Measurements from ENCODE around the gene PTPRN2. TPM values are rescaled to one million over a fixed set of nuclear protein-coding genes. Genes with fewer than 3 reads are reported as not detected.

PTPRN2 gene
- total RNA-seq, 1 experiment from 2014 or later = not detected

DNA sequence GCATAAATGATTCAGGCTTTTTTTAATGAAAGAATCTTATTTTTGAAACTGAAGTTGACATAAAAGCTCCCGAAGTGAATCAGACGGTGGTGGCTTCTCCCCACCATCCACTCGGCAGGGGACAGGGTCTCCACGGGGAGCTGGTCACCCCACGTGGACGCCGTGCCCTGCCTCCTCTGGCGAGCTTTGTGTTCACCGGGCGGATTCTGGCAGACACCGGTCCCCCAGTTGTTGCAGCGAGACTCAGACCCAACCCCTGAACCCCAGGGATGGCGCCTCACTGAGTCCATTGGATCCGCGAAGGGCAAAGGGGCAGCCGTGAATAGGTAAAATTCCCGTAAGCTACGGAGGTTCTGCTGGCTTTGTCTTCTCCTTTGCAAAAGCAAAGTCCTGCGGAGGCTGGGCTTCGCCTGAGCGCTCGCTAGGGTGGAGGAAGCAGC is 38.4 kb downstream of the PTPRN2 start:
- no peak overlapping the region for H3K4me2 ChIP-seq
- intact Hi-C loops (cut with micrococcal nuclease; ENCODE audit: unreplicated experiment) = no loop called here
- H3K9me3 ChIP-seq (ENCODE audit: insufficient read depth, low read depth) = no peaks in the 10 kb centered on the region
- no peak for TF ChIP-seq EZH2 (IDR thresholded peaks at IDR 0.05; ENCODE audit: low read depth)
- TF ChIP-seq, protein P1, sequence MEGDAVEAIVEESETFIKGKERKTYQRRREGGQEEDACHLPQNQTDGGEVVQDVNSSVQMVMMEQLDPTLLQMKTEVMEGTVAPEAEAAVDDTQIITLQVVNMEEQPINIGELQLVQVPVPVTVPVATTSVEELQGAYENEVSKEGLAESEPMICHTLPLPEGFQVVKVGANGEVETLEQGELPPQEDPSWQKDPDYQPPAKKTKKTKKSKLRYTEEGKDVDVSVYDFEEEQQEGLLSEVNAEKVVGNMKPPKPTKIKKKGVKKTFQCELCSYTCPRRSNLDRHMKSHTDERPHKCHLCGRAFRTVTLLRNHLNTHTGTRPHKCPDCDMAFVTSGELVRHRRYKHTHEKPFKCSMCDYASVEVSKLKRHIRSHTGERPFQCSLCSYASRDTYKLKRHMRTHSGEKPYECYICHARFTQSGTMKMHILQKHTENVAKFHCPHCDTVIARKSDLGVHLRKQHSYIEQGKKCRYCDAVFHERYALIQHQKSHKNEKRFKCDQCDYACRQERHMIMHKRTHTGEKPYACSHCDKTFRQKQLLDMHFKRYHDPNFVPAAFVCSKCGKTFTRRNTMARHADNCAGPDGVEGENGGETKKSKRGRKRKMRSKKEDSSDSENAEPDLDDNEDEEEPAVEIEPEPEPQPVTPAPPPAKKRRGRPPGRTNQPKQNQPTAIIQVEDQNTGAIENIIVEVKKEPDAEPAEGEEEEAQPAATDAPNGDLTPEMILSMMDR (conservative IDR thresholded peaks at IDR 0.05) = no peak
- no peaks in the 10 kb centered on the region for H3K79me2 ChIP-seq (ENCODE audit: low read depth)
- ChIA-PET POLR2A (ENCODE audit: unreplicated experiment) (no interaction called here), CTCF (no interaction called here)
- no peak overlapping the region for H2AFZ ChIP-seq
- no peak overlapping the region for H3K4me3 ChIP-seq
- H3K27ac ChIP-seq = no peak overlapping the region
- H3K36me3 ChIP-seq (ENCODE audit: low read depth) = no peaks in the 10 kb centered on the region
- H3K4me1 ChIP-seq (replicated peaks; ENCODE audit: insufficient read depth) = no peaks in the 10 kb centered on the region
- BruUV-seq (replicated peaks) = no TSS peak
- DNase-seq = no peak
- no peaks in the 10 kb centered on the region for H3F3A ChIP-seq (ENCODE audit: insufficient read depth, low read depth)
- peaks cover 87% of the 10 kb centered on the region for H3K27me3 ChIP-seq (ENCODE audit: insufficient read depth, low read depth)
- H4K20me1 ChIP-seq (ENCODE audit: insufficient read depth) = 0 out of 2 replicates have a peak, but pooled peaks cover 3% of the 10 kb centered on the region
- no peaks in the 10 kb centered on the region for H3K9me2 ChIP-seq (ENCODE audit: insufficient read depth)

- no peaks in the 10 kb centered on the region for H3K9me2 ChIP-seq (ENCODE audit: insufficient read depth)
- no peak overlapping the region for H3K4me3 ChIP-seq
- no TSS peak for BruUV-seq (replicated peaks)
- H3K9me3 ChIP-seq (ENCODE audit: insufficient read depth, low read depth) = no peaks in the 10 kb centered on the region
- H3K4me2 ChIP-seq = no peak overlapping the region
- no peak overlapping the region for H3K27ac ChIP-seq
- CTCF ChIA-PET = no interaction called here
- POLR2A ChIA-PET (ENCODE audit: unreplicated experiment) = no interaction called here
- H3K36me3 ChIP-seq (ENCODE audit: low read depth) = no peaks in the 10 kb centered on the region
- H4K20me1 ChIP-seq (ENCODE audit: insufficient read depth) = 0 out of 2 replicates have a peak, but pooled peaks cover 3% of the 10 kb centered on the region
- DNase-seq = no peak
- no peaks in the 10 kb centered on the region for H3F3A ChIP-seq (ENCODE audit: insufficient read depth, low read depth)
- TF ChIP-seq, protein P1 (conservative IDR thresholded peaks at IDR 0.05) = no peak
- TF ChIP-seq EZH2 (IDR thresholded peaks at IDR 0.05; ENCODE audit: low read depth) = no peak
- no peaks in the 10 kb centered on the region for H3K79me2 ChIP-seq (ENCODE audit: low read depth)
- H3K27me3 ChIP-seq (ENCODE audit: insufficient read depth, low read depth) = peaks cover 87% of the 10 kb centered on the region
- intact Hi-C loops (cut with micrococcal nuclease; ENCODE audit: unreplicated experiment) = no loop called here
- H3K4me1 ChIP-seq (replicated peaks; ENCODE audit: insufficient read depth) = no peaks in the 10 kb centered on the region
- no peak overlapping the region for H2AFZ ChIP-seq
Observed at GRCh38 chr7:158548726-158549125, 38.9 kb downstream of the PTPRN2 start.

DNA sequence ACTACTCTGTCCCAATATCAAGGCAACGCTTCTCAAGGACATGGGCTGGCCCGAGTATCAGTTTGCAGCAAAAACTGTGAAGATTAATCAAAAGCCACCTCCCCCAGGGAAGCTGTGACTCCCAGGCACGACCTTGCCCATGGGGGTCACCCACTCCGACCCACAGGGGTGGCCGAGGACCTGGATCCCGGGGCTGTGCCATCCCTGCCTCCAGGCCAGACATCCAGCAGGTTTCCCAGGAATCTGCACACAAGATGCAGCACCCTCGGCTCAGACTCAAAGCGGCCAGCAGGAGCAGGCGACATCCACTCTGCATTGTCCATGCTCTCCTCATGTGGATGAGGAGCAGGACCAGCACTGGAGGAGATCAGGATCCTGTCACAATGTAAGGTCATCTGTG is 39.8 kb downstream of the PTPRN2 start:
- intact Hi-C loops (cut with micrococcal nuclease; ENCODE audit: unreplicated experiment) = no loop called here
- Histone ChIP-seq H4K20me1 (ENCODE audit: insufficient read depth) (0 out of 2 replicates have a peak, but pooled peaks cover 3% of the 10 kb centered on the region), H3K27ac (no peak overlapping the region), H3K4me2 (no peak overlapping the region), H3K36me3 (ENCODE audit: low read depth) (no peaks in the 10 kb centered on the region), H3K9me2 (ENCODE audit: insufficient read depth) (no peaks in the 10 kb centered on the region), H3K4me1 (replicated peaks; ENCODE audit: insufficient read depth) (no peaks in the 10 kb centered on the region), H2AFZ (no peak overlapping the region), H3K9me3 (ENCODE audit: insufficient read depth, low read depth) (no peaks in the 10 kb centered on the region), H3K79me2 (ENCODE audit: low read depth) (no peaks in the 10 kb centered on the region), H3K27me3 (ENCODE audit: insufficient read depth, low read depth) (peaks cover 87% of the 10 kb centered on the region), H3K4me3 (no peak overlapping the region), H3F3A (ENCODE audit: insufficient read depth, low read depth) (no peaks in the 10 kb centered on the region)
- no TSS peak for BruUV-seq (replicated peaks)
- ChIA-PET CTCF (no interaction called here), POLR2A (ENCODE audit: unreplicated experiment) (no interaction called here)
- TF ChIP-seq, protein P1 (conservative IDR thresholded peaks at IDR 0.05) = no peak
- no peak for DNase-seq

Measured in PC-9 (cell line).